Cardiac fibroblast (primary cell): Measurements from ENCODE around the gene NCMAP.

Experiments used
- DNase-seq, 2 donors: peaks; one replicate each; pipeline versions ENCODE4 v3.0.0 to v3.0.0-alpha.2; 2010; ENCODE audit warnings: low read depth in 2 of 2
- H3K4me3 ChIP-seq, 2 donors: replicated peaks in 1 of 2; 1 replicate in 1 of 2; 2 replicates in 1 of 2; pipeline ENCODE4 v1.5.1; 2011; ENCODE audit warnings: low read depth in 2 of 2, low read length in 2 of 2, mild to moderate bottlenecking in 2 of 2, moderate library complexity in 1 of 2
- CTCF ChIP-seq: IDR thresholded peaks from one replicate; pipeline ENCODE4 v1.5.1; 2011; ENCODE audit warnings: low read depth, mild to moderate bottlenecking, low read length, inconsistent platforms

Gene NCMAP

GRCh38 chr1:24535021-24535424 lies 20.9 kb upstream of the NCMAP start:
- H3K4me3 ChIP-seq, result no peak overlapping the region
- DNase-seq, result no peak
- TF ChIP-seq CTCF, result no peak

DNA sequence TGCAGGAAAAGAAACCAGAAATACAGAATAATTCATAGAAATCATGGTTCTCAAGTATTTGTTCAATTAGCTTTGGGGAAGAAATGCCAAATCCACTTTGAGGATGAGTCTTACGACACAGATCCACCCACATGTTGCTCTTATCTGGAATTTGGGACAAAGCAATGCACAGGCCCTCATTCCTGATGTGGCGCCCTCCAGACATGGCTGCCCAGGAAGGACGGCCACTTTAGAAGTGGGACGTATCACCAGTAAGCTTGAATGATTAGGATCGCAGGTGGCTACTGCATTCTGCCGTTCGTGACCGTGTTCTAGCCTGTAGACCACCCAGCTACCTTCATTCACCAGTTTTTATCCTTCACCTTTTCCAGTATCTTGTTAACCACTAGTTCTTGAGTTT lies 20.1 kb upstream of the NCMAP start:
- H3K4me3 ChIP-seq, result no peak overlapping the region
- no peak for TF ChIP-seq CTCF
- DNase-seq, result no peak

- no peak overlapping the region for H3K4me3 ChIP-seq
Observed at GRCh38 chr1:24536391-24536840, 19.5 kb upstream of the NCMAP start.

GRCh38 chr1:24540051-24540905 lies 15.6 kb upstream of the NCMAP start:
- H3K4me3 ChIP-seq, result no peak overlapping the region
- TF ChIP-seq CTCF, result no peak
- no peak for DNase-seq

More at GRCh38 chr1:24536391-24536840, 19.5 kb upstream of the NCMAP start:
- no peak for TF ChIP-seq CTCF
- peak in 1 of 2 donors; percentile 33 for DNase-seq

- DNase-seq, result peak; percentile 60 to 73
- no peak for TF ChIP-seq CTCF
- H3K4me3 ChIP-seq, result no peak overlapping the region
Observed at GRCh38 chr1:24540906-24541710, 14.8 kb upstream of the NCMAP start.

GRCh38 chr1:24541711-24542346 lies 14.1 kb upstream of the NCMAP start:
- no peak overlapping the region for H3K4me3 ChIP-seq
- peak; percentile 59 for TF ChIP-seq CTCF
- DNase-seq, result no peak
